ENCODE data around the gene NPIPB12. TPM values are rescaled to one million over a fixed set of nuclear protein-coding genes. Genes with fewer than 3 reads are reported as not detected.
"Not testable (repeated sequence)": the region's sequence is repeated elsewhere in the genome, so short reads cannot be mapped to it uniquely, and the experiment has no call there.

Gene NPIPB12
- total RNA-seq, 1 donor from 2014 or later, result 50.2 TPM

DNA sequence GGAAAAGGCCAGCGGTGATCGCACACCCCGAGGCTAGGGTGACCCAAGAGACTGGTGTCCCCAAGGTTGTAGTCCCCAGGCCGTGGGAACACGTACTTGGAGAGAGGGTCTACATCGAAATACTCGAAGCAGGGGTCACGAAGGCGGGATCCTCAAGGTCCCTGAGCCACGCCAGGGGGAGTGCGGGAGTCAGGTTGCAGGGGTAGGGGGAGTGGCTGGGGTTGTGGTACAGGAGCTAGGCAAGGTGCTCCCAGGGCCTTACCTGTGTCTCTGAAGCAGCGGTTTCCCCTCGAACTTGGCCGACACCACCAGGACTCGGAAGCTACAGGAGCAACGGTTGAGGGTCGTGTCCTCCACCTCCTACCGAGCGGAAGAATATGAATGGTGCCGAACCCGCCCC lies 52.5 kb downstream of the NPIPB12 start:
- not testable (repeated sequence) for H3K4me1 Mint-ChIP-seq (ENCODE audit: unreplicated experiment); H3K9me3 Mint-ChIP-seq; H3K36me3 Mint-ChIP-seq; DNase-seq (ENCODE audit: extremely low spot score, unreplicated experiment); H3K27me3 Mint-ChIP-seq; H3K27ac Mint-ChIP-seq; H3K4me3 Mint-ChIP-seq

Other genes starting within 250 kb of the NPIPB12 start
- gene NPIPB11, start 99.7 kb downstream of the NPIPB12 start, total RNA-seq (ENCODE audit: low replicate concordance), result 1.00 and 1.5 TPM in 2 replicates
- 2.5 and 6.0 TPM in 2 replicates for gene BOLA2, start 52.1 kb downstream of the NPIPB12 start, total RNA-seq (ENCODE audit: low replicate concordance)
- gene SLX1B, start 51.9 kb downstream of the NPIPB12 start, total RNA-seq (ENCODE audit: low replicate concordance), result 32.9 and 39.6 TPM in 2 replicates
- gene SULT1A4, start 46.5 kb downstream of the NPIPB12 start, total RNA-seq (ENCODE audit: low replicate concordance), result 3.5 and 3.6 TPM in 2 replicates
- gene SPN, start 156.8 kb upstream of the NPIPB12 start, total RNA-seq (ENCODE audit: low replicate concordance), result 0.14 and 0.31 TPM in 2 replicates
- 92.3 and 129 TPM in 2 replicates for gene QPRT, start 172.8 kb upstream of the NPIPB12 start, total RNA-seq (ENCODE audit: low replicate concordance)
- gene C16orf54, start 239.6 kb upstream of the NPIPB12 start, total RNA-seq (ENCODE audit: low replicate concordance), result 2.1 and 3.3 TPM in 2 replicates

Measured in type B pancreatic cell (in vitro differentiated cells).